NB4 (cell line): Measurements from ENCODE around the gene CD248.

Experiments used
- DNase-seq: peaks from one replicate; pipeline ENCODE4 v3.0.0; 2010; ENCODE audit warnings: low read depth
- H3K4me3 ChIP-seq: one replicate; pipeline ENCODE4 v1.5.1; 2011; ENCODE audit warnings: mild to moderate bottlenecking, low read depth, low read length, moderate library complexity
- MYC ChIP-seq: IDR thresholded peaks from 2 replicates; pipeline ENCODE4 v1.6.1; 2011; ENCODE audit warnings: low read depth, low read length
- POLR2A ChIP-seq: IDR thresholded peaks from 2 replicates; pipeline ENCODE4 v1.6.1; 2011; ENCODE audit warnings: mild to moderate bottlenecking; ENCODE audit not compliant: insufficient read length; ENCODE audit errors: extremely low read depth
- TF ChIP-seq, protein P1 (sequence below): IDR thresholded peaks from 2 replicates; pipeline ENCODE4 v1.6.1; 2011; ENCODE audit warnings: low read depth, low read length
- TF ChIP-seq, protein P2 (sequence below): IDR thresholded peaks from one replicate; pipeline ENCODE4 v1.5.1; 2012; ENCODE audit warnings: low read depth, low read length

CD248 gene

GRCh38 chr11:66310324-66310723 lies 6.5 kb downstream of the CD248 start:
- no peak for DNase-seq
- TF ChIP-seq POLR2A (no peak), MYC (no peak)
- TF ChIP-seq, protein P1, sequence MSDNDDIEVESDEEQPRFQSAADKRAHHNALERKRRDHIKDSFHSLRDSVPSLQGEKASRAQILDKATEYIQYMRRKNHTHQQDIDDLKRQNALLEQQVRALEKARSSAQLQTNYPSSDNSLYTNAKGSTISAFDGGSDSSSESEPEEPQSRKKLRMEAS = no peak
- TF ChIP-seq, protein P2, sequence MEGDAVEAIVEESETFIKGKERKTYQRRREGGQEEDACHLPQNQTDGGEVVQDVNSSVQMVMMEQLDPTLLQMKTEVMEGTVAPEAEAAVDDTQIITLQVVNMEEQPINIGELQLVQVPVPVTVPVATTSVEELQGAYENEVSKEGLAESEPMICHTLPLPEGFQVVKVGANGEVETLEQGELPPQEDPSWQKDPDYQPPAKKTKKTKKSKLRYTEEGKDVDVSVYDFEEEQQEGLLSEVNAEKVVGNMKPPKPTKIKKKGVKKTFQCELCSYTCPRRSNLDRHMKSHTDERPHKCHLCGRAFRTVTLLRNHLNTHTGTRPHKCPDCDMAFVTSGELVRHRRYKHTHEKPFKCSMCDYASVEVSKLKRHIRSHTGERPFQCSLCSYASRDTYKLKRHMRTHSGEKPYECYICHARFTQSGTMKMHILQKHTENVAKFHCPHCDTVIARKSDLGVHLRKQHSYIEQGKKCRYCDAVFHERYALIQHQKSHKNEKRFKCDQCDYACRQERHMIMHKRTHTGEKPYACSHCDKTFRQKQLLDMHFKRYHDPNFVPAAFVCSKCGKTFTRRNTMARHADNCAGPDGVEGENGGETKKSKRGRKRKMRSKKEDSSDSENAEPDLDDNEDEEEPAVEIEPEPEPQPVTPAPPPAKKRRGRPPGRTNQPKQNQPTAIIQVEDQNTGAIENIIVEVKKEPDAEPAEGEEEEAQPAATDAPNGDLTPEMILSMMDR = no peak
- no peak overlapping the region for H3K4me3 ChIP-seq

- TF ChIP-seq, protein P2 = no peak
- TF ChIP-seq, protein P1 = no peak
- TF ChIP-seq MYC (no peak), POLR2A (no peak)
- no peak for DNase-seq
- H3K4me3 ChIP-seq = no peak overlapping the region
Measured at GRCh38 chr11:66309475-66309874, 7.4 kb downstream of the CD248 start.

DNA sequence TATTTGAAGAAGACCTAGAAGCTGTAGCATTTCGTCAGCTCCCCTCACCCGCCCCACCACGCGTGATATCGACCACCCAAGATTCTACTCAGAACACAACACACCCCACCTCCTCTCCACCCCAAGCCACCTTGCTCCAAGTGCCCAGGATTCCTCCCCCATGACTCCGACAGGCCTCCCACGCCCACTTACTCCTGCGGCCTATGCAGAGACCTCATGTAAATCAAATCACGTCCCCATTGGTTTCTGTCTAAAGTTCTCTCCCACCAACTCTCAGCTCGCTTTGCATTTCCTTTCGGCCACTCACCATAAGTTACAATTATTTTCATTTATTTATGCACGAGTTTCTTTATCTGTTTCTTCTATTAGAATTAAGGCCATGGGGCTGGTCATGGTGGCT lies 14.2 kb downstream of the CD248 start:
- DNase-seq = no peak
- no peak overlapping the region for H3K4me3 ChIP-seq
- TF ChIP-seq, protein P1 = no peak
- TF ChIP-seq POLR2A (no peak), MYC (no peak)
- TF ChIP-seq, protein P2 = no peak

GRCh38 chr11:66299186-66299585 lies 17.7 kb downstream of the CD248 start:
- no peak for DNase-seq
- TF ChIP-seq, protein P2 = no peak
- TF ChIP-seq, protein P1 = no peak
- TF ChIP-seq POLR2A (no peak), MYC (no peak)
- H3K4me3 ChIP-seq = no peak overlapping the region

- TF ChIP-seq, protein P1 = no peak
- TF ChIP-seq, protein P2 = no peak
- TF ChIP-seq MYC (no peak), POLR2A (no peak)
- H3K4me3 ChIP-seq = no peak overlapping the region
- DNase-seq = no peak
Measured at GRCh38 chr11:66297610-66298009, 19.2 kb downstream of the CD248 start.
